ENCODE results near the gene PTPRO. TPM values are rescaled to one million over a fixed set of nuclear protein-coding genes. Genes with fewer than 3 reads are reported as not detected.

The PTPRO gene
- total RNA-seq, 1 experiment from 2014 or later: 0.52 TPM

- H4K5ac ChIP-seq (ENCODE audit: insufficient read length, low read depth, low read length): no peak overlapping the region
- no peak overlapping the region for H2AFZ ChIP-seq (ENCODE audit: low read length)
- H3T11ph ChIP-seq (ENCODE audit: low read length): no peak overlapping the region
- Mint-ChIP-seq H3K27me3 (ENCODE audit: low read depth) (no peaks in the 10 kb centered on the region), H3K4me1 (peaks cover 9 to 16% of the 10 kb centered on the region in 2 experiments), H3K36me3 (ENCODE audit: insufficient read depth in 1 of 3, low read depth in 3 of 3) (peaks cover 4 to 8% (median 5%) of the 10 kb centered on the region in 3 experiments; a peak in 5 of 7 replicates), H3K4me3 (no peak overlapping the region), H3K27ac (no peak overlapping the region), H3K9me3 (peaks cover 6 to 17% of the 10 kb centered on the region in 2 experiments)
- H2BK120ac ChIP-seq (ENCODE audit: low read depth, low read length, poor library complexity, severe bottlenecking): no peak overlapping the region
- H4K20me1 ChIP-seq (ENCODE audit: control insufficient read depth, insufficient read depth, insufficient read length): no peaks in the 10 kb centered on the region
- H3K9ac ChIP-seq (ENCODE audit: extremely low read depth, insufficient read length, low read length): no peak overlapping the region
- no peak overlapping the region for H2BK20ac ChIP-seq (ENCODE audit: low read depth, low read length, poor library complexity, severe bottlenecking)
- H4K8ac ChIP-seq (replicated peaks; ENCODE audit: insufficient read length, low read depth, low read length): no peak overlapping the region
- H3K23me2 ChIP-seq (ENCODE audit: insufficient read length, low read depth, low read length, poor library complexity, severe bottlenecking): no peaks in the 10 kb centered on the region
- DNase-seq: peak; percentile 40
- no CpG with 5 or more reads among the region's 2 CpGs for WGBS (ENCODE audit: extremely low coverage, insufficient read length, low lambda C conversion rate)
- H3K79me1 ChIP-seq (ENCODE audit: insufficient read depth, low read depth, low read length, poor library complexity, severe bottlenecking): no peaks in the 10 kb centered on the region
- H3K4me1 ChIP-seq (ENCODE audit: insufficient read depth, low read length): no peaks in the 10 kb centered on the region
- H3K27me3 ChIP-seq (ENCODE audit: insufficient read depth, low read length): no peaks in the 10 kb centered on the region
- TF ChIP-seq, protein P1, sequence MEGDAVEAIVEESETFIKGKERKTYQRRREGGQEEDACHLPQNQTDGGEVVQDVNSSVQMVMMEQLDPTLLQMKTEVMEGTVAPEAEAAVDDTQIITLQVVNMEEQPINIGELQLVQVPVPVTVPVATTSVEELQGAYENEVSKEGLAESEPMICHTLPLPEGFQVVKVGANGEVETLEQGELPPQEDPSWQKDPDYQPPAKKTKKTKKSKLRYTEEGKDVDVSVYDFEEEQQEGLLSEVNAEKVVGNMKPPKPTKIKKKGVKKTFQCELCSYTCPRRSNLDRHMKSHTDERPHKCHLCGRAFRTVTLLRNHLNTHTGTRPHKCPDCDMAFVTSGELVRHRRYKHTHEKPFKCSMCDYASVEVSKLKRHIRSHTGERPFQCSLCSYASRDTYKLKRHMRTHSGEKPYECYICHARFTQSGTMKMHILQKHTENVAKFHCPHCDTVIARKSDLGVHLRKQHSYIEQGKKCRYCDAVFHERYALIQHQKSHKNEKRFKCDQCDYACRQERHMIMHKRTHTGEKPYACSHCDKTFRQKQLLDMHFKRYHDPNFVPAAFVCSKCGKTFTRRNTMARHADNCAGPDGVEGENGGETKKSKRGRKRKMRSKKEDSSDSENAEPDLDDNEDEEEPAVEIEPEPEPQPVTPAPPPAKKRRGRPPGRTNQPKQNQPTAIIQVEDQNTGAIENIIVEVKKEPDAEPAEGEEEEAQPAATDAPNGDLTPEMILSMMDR (conservative IDR thresholded peaks at IDR 0.05): no peak
- no peak overlapping the region for H2BK15ac ChIP-seq (ENCODE audit: low read depth, low read length)
- H3K14ac ChIP-seq (ENCODE audit: insufficient read depth, low read length): no peak overlapping the region
- no peaks in the 10 kb centered on the region for H3K9me3 ChIP-seq (ENCODE audit: control insufficient read depth, low read depth, low read length)
- H2BK12ac ChIP-seq (ENCODE audit: insufficient read length, low read depth, low read length): no peak overlapping the region
- H4K91ac ChIP-seq (ENCODE audit: insufficient read length, low read depth, low read length): no peak overlapping the region
- H2AK5ac ChIP-seq (ENCODE audit: insufficient read length, low read length): no peak overlapping the region
- H3K56ac ChIP-seq (ENCODE audit: insufficient read length, low read depth, low read length): no peak overlapping the region
- H3K4me2 ChIP-seq (ENCODE audit: insufficient read depth, insufficient read length, low read length): no peak overlapping the region
- no peaks in the 10 kb centered on the region for H3K79me2 ChIP-seq (ENCODE audit: insufficient read depth, low read length)
- H2BK5ac ChIP-seq (ENCODE audit: insufficient read length, low read length): no peak overlapping the region
- H3K23ac ChIP-seq (ENCODE audit: insufficient read length, low read depth, low read length): no peak overlapping the region
- H3K27ac ChIP-seq (ENCODE audit: insufficient read length, low read depth, low read length): no peak overlapping the region
- H3K18ac ChIP-seq (ENCODE audit: insufficient read length, low read depth, low read length): no peak overlapping the region
- H3K4ac ChIP-seq (ENCODE audit: low read depth, low read length): no peak overlapping the region
These were observed 197.8 kb downstream of the PTPRO start for GRCh38 chr12:15520083-15520482.

All from H9 (cell line).